Urothelium cell line (cell line): ENCODE data around the gene EVC2.

Source experiments
- DNase-seq: peaks from one replicate; pipeline ENCODE4 v3.0.0; 2011; ENCODE audit warnings: low spot score, mixed read lengths
- FAIRE-seq: peaks from 2 replicates; lab custom pipeline; 2011; peaks lifted over from hg19 to GRCh38; lab: Jason Lieb, UNC

EVC2 gene

DNA sequence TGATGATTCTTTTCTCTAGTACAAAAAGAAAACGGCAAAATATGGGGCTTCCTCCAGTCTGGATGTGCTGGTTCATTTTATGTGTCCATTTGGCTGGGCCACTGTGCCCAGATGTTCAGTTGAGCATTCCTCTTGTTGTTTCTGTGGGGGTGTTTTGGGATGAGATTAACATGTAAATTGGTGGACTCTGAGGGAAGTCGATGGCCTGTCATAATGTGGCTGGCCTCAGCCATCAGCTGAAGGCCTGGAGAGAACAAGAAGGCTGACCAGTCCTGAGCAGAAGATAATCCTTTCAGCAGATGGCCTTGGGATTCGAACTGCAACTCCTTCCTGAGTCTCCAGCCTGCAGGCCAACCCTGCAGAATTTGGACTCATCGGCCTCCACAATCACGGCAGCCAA is 136.7 kb downstream of the EVC2 start:
- DNase-seq (no peak), FAIRE-seq (no peak)

GRCh38 chr4:5569451-5569850 is 138.9 kb downstream of the EVC2 start:
- FAIRE-seq = no peak
- no peak for DNase-seq

GRCh38 chr4:5568931-5569330 is 139.4 kb downstream of the EVC2 start:
- DNase-seq = no peak
- FAIRE-seq = no peak

DNA sequence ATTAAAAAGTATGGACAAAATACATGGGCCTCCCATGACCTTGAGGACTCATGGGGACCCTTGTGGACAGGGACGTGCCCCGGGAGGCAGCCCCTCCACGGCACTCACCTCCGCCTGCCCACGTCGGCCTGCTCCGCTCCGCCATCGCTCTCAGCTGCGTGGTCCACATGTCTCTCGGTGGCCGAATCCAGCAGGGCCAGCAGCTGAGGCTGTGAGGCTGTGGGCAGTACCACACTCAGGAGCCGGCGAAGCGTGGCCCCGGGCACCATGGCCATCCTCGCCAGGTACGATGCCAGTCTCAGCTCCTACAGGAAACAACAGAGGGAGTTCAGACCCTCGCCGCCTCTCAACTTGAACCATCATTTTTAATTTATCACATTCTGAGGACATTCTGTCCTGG is 140.0 kb downstream of the EVC2 start:
- DNase-seq (no peak), FAIRE-seq (no peak)

GRCh38 chr4:5566991-5567390 is 141.4 kb downstream of the EVC2 start:
- FAIRE-seq = no peak
- DNase-seq = no peak

DNA sequence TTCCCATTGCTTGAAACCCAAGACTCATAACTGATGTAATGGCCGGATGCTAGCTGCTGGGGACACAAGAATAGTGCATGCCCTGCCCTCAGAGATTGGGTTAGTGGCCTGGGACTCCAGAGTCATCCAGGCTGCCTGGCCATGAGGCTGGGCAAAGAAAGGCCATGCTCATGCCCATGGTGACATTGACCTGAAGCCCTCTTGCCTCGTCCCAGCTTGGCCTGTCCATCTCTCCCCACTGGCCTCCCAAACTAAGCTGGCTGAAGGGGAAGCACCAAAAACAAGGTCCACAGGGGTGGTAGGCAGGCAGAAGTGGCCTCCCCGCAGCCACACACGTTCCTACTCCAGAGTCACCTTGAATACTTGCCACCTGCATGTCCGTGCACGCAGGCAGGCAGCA is 141.8 kb downstream of the EVC2 start:
- no peak for DNase-seq
- no peak for FAIRE-seq

GRCh38 chr4:5563856-5564255 is 144.5 kb downstream of the EVC2 start:
- no peak for DNase-seq
- FAIRE-seq = no peak

DNA sequence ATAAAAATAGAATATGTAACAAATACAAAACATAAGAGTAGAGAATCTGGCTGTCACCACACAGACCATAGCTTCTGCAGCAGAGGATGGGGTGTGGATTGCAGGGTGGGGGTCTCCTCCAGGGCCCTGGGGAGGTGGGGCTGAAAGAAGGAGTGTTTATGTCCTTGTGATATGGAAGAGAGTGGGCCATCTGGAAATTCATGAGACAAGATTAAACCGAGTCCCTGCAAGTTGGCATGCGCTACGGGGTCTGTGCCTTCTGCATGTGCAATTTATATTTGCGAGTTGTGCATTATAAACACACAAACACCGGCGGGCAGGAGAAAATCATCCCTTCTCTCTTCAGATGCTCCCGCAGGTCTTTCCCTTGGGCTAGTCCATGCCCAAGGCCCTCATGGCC is 145.9 kb downstream of the EVC2 start:
- DNase-seq = no peak
- FAIRE-seq = no peak

DNA sequence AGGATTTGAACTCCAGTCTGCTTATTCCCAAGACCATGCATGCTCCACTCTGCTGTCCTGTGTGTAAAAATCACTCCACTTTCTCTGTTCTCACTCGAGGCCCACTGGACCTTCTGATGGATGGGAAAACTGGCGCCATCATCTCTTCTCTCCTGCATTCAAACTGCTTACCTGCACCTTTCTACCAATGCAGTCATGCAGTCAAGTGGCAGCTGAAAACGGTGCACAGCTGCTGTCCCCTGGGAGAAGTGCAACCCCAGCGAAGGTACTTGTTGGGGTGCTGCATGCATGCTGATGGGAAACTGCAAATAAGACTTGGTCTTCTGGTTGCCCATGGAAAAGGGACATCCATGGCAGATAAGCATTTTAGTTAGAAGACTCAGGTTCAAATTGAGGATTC is 147.1 kb downstream of the EVC2 start:
- FAIRE-seq = no peak

DNA sequence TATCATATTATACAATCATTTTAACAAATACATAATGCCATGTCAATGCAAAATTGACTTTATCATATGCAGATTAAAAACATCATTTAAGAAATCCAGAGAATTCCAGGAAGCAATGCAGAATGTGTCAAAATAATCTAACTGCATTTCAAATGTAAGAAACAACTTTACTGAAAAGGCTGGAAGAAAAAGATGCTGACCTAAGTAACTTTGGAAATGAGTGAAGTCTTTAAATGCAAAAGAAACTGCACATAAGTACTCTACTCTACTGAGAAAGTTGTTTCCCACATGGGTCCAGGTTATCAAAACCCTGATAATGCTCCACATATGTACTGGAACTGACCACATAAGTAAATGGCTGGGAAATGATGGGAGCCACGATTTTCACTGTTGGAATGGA is 149.9 kb downstream of the EVC2 start:
- FAIRE-seq (no peak), DNase-seq (no peak)

More for the DNA sequence above, 147.1 kb downstream of the EVC2 start:
- DNase-seq = no peak

- FAIRE-seq = no peak
- DNase-seq = no peak
Observed at GRCh38 chr4:5554376-5554775, 154.0 kb downstream of the EVC2 start.

DNA sequence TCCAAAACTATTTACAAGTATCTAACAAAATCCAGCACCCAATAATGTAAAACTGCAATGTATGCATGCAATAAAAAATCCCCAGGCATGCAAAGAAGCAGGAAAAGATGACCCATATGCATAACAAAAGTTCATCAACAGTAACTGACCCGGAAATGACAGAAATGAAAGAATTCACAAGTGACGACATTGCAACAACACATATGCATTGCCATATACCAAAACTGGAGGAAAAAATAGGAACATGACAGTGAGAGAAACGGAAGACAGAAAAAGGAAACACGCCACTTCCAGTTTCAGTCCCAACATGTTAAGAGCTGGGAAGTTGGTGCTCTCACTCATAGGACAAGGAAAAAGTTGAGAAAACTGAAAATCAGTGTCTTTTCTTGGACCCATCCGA is 154.6 kb downstream of the EVC2 start:
- FAIRE-seq (no peak), DNase-seq (no peak)

GRCh38 chr4:5552451-5552850 is 155.9 kb downstream of the EVC2 start:
- DNase-seq (no peak), FAIRE-seq (no peak)

GRCh38 chr4:5547651-5548249 is 160.6 kb downstream of the EVC2 start:
- DNase-seq (no peak), FAIRE-seq (no peak)

- DNase-seq (no peak), FAIRE-seq (no peak)
Observed at GRCh38 chr4:5545271-5545670, 163.1 kb downstream of the EVC2 start.

- DNase-seq (no peak), FAIRE-seq (no peak)
Observed at GRCh38 chr4:5544762-5545161, 163.6 kb downstream of the EVC2 start.

- FAIRE-seq (no peak), DNase-seq (no peak)
Observed at GRCh38 chr4:5543681-5544080, 164.7 kb downstream of the EVC2 start.

DNA sequence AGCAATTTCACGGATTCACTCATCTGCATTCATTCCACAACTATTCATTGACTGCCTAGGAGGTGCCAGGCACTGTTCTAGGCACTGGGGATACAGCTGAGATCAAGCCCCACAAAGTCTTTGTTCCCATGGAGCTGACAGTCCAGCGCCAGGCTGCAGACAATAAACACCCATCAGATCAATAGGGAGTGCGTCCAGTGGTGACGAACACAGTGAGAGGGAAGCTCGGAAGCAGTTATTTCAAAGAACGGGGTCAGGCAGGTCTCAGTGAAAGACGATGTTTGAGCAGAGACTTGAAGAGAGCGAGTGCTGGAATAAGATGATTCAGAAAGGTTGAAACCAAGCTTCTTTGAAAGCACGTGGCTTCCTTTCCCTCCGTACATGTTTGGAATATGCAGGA is 167.2 kb downstream of the EVC2 start:
- FAIRE-seq (no peak), DNase-seq (no peak)

GRCh38 chr4:5539584-5539983 is 168.8 kb downstream of the EVC2 start:
- FAIRE-seq = no peak

GRCh38 chr4:5532100-5532499 is 176.3 kb downstream of the EVC2 start:
- DNase-seq (no peak), FAIRE-seq (no peak)

More at GRCh38 chr4:5539584-5539983, 168.8 kb downstream of the EVC2 start:
- no peak for DNase-seq

DNA sequence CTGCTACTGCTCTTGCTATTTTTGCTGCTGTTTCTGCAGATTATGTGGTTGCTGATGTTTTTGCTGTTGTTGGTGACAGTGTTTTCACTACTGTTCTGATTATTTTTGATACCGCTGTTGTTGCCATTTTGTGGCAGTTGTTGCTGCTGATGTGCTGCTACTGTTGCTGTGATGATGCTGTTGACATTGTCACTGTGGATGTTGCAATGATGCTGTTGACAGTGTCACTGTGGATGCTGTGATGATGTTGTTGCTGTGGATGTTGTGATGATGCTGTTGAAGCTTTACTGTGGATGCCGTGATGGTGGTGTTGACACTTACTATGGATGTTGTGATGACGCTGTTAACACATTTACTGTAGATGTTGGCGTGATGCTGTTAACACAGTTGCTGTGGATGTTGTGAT is 180.3 kb downstream of the EVC2 start:
- no peak for FAIRE-seq
- DNase-seq = no peak

- no peak for DNase-seq
- no peak for FAIRE-seq
Observed at GRCh38 chr4:5527211-5527610, 181.1 kb downstream of the EVC2 start.

DNA sequence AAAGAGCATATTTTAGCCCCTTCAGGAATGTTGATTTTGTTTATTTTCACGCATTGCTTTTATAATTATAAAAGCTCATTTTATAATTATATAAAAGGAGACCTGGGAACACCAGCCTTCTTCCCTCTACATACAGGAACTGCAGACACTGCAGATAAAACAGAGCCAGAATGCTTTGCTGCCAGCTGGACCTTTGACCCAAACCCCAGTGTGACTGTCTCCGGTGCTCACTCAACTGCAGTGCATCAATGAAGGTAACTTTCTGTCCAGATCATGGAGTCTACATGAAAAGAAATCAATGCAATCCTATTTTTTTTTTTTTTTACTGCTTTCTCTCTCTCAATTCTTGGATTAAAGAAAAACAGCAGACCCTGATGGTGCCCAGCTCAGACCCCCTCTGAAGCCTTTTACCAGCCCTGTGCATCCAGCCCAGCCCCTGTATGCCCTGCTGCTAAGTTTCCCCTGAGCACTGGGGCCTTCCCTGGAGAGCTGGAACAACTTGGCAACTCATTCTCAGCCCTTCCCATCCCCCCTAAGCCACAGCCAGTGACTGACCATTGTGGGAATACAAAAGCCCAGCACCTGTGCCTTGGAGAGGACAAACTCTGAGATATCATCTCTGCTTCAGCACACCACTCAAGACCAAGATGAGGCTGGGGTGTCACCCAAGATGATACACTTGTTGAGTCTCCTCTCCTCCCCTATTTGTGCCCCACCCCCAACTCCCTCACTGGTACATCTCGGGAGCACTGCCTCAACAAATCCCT is 182.1 kb downstream of the EVC2 start:
- FAIRE-seq = no peak

More for the DNA sequence above, 182.1 kb downstream of the EVC2 start:
- no peak for DNase-seq
